Measurements from ENCODE around the gene USB1. TPM values are rescaled to one million over a fixed set of nuclear protein-coding genes. Genes with fewer than 3 reads are reported as not detected.

USB1 gene
- total RNA-seq, 1 donor = 15.8 TPM

- no peak for DNase-seq (ENCODE audit: low read depth)
- no peak overlapping the region for H3K4me3 ChIP-seq (ENCODE audit: low read depth, low read length)
- TF ChIP-seq CTCF (IDR thresholded peaks at IDR 0.05; ENCODE audit: insufficient read depth, low read length) = no peak
These were observed 4.1 kb upstream of the USB1 start for GRCh38 chr16:57997176-57997527.

GRCh38 chr16:57997528-57998265, 3.5 kb upstream of the USB1 start:
- H3K4me3 ChIP-seq (ENCODE audit: low read depth, low read length) = no peak overlapping the region
- DNase-seq (ENCODE audit: low read depth) = no peak
- TF ChIP-seq CTCF (IDR thresholded peaks at IDR 0.05; ENCODE audit: insufficient read depth, low read length) = no peak

- TF ChIP-seq CTCF (IDR thresholded peaks at IDR 0.05; ENCODE audit: insufficient read depth, low read length) = no peak
- DNase-seq (ENCODE audit: low read depth) = peak; percentile 45
- H3K4me3 ChIP-seq (ENCODE audit: low read depth, low read length) = no peak overlapping the region
These were observed 2.7 kb upstream of the USB1 start for GRCh38 chr16:57998486-57998885.

- no peak for TF ChIP-seq CTCF (IDR thresholded peaks at IDR 0.05; ENCODE audit: insufficient read depth, low read length)
- DNase-seq (ENCODE audit: low read depth) = peak; percentile 47
- H3K4me3 ChIP-seq (ENCODE audit: low read depth, low read length) = peak overlapping the region; percentile 73
These were observed 2.2 kb upstream of the USB1 start for GRCh38 chr16:57998992-57999365.

GRCh38 chr16:57999366-57999970, 1.7 kb upstream of the USB1 start:
- DNase-seq (ENCODE audit: low read depth) = no peak
- TF ChIP-seq CTCF (IDR thresholded peaks at IDR 0.05; ENCODE audit: insufficient read depth, low read length) = no peak
- H3K4me3 ChIP-seq (ENCODE audit: low read depth, low read length) = peak overlapping the region; percentile 73

GRCh38 chr16:57999971-58000705, 1.1 kb upstream of the USB1 start, which contains the start of gene ZNF319:
TSS of gene ZNF319 (minus strand) at chr16:58000672. CDS start at chr16:57998265, 2,407 bp downstream.
- peak within 1 kb of the TSS; percentile 91 for H3K4me3 ChIP-seq (ENCODE audit: low read depth, low read length)
- DNase-seq (ENCODE audit: low read depth) = no peak
- TF ChIP-seq CTCF (IDR thresholded peaks at IDR 0.05; ENCODE audit: insufficient read depth, low read length) = no peak
